ENCODE measurements around the gene MAPK14.
"Not testable (repeated sequence)": the region's sequence is repeated elsewhere in the genome, so short reads cannot be mapped to it uniquely, and the experiment has no call there.

The MAPK14 gene

GRCh38 chr6:36124881-36125280 is 97.3 kb downstream of the MAPK14 start:
- no peak for DNase-seq

- DNase-seq: no peak
Observed at GRCh38 chr6:36125575-36125974, 98.0 kb downstream of the MAPK14 start.

- DNase-seq: no peak
Observed at GRCh38 chr6:36126121-36126520, 98.5 kb downstream of the MAPK14 start.

GRCh38 chr6:36126553-36127458 is 99.2 kb downstream of the MAPK14 start:
- peak; percentile 35 for DNase-seq

GRCh38 chr6:36127462-36128016 is 99.9 kb downstream of the MAPK14 start:
- DNase-seq: no peak

GRCh38 chr6:36128073-36128472 is 100.5 kb downstream of the MAPK14 start:
- no peak for DNase-seq

- no peak for DNase-seq
Observed at GRCh38 chr6:36128793-36129192, 101.2 kb downstream of the MAPK14 start.

- not testable (repeated sequence) for DNase-seq
Observed at GRCh38 chr6:36129334-36129733, 101.7 kb downstream of the MAPK14 start.

GRCh38 chr6:36129941-36130666 is 102.5 kb downstream of the MAPK14 start, which contains the start of gene MAPK13:
MAPK13 (plus strand) TSS chr6:36130513; CDS start chr6:36130583, 70 bp downstream.
- DNase-seq: peak; percentile 50

GRCh38 chr6:36130667-36131510 is 103.3 kb downstream of the MAPK14 start:
- DNase-seq: peak; percentile 78

- peak; percentile 71 for DNase-seq
Observed at GRCh38 chr6:36131511-36132245, 104.1 kb downstream of the MAPK14 start.

GRCh38 chr6:36132246-36132895 is 104.8 kb downstream of the MAPK14 start:
- DNase-seq: no peak

- no peak for DNase-seq
Observed at GRCh38 chr6:36133148-36133547, 105.5 kb downstream of the MAPK14 start.

- no peak for DNase-seq
Observed at GRCh38 chr6:36133912-36134311, 106.3 kb downstream of the MAPK14 start.

- DNase-seq: no peak
Observed at GRCh38 chr6:36135053-36135731, 107.6 kb downstream of the MAPK14 start.

- no peak for DNase-seq
Observed at GRCh38 chr6:36136034-36136433, 108.4 kb downstream of the MAPK14 start.

GRCh38 chr6:36136551-36136950 is 108.9 kb downstream of the MAPK14 start:
- no peak for DNase-seq

- no peak for DNase-seq
Observed at GRCh38 chr6:36138667-36139066, 111.1 kb downstream of the MAPK14 start.

- DNase-seq: peak; percentile 33
Observed at GRCh38 chr6:36139431-36139830, 111.8 kb downstream of the MAPK14 start.

- no peak for DNase-seq
Observed at GRCh38 chr6:36139991-36140710, 112.5 kb downstream of the MAPK14 start.

Measured in activated CD4-positive, alpha-beta T cell treated with anti-CD3 and anti-CD28 coated beads for 48 hours (primary cell).